GM19035 (cell line): Measurements from ENCODE around the gene FOXP1.

ENCODE experiments used
- ATAC-seq: cut with Tn5 transposase; IDR thresholded peaks from one replicate; pipeline ENCODE4 v1.9.1; 2021; ENCODE audit not compliant: unreplicated experiment

Gene FOXP1

DNA sequence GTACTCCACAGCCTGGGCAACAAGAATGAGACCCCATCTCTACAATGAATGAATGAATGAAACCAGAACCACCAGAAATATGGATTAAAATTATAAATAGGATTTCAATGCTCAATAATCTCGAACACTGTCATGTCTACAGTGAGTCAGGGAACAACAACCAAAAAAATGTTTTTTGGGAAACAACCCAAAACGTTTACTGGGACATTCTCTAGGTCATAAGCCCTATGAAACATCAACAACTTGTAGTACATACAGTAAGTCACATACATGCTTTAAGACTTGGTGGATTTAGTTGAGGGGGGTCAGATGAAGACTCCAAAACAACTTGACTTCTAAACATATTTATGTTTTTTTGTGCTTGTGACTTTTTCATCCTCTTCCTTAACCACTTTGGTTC is 511.2 kb downstream of the FOXP1 start:
- no peak for ATAC-seq

DNA sequence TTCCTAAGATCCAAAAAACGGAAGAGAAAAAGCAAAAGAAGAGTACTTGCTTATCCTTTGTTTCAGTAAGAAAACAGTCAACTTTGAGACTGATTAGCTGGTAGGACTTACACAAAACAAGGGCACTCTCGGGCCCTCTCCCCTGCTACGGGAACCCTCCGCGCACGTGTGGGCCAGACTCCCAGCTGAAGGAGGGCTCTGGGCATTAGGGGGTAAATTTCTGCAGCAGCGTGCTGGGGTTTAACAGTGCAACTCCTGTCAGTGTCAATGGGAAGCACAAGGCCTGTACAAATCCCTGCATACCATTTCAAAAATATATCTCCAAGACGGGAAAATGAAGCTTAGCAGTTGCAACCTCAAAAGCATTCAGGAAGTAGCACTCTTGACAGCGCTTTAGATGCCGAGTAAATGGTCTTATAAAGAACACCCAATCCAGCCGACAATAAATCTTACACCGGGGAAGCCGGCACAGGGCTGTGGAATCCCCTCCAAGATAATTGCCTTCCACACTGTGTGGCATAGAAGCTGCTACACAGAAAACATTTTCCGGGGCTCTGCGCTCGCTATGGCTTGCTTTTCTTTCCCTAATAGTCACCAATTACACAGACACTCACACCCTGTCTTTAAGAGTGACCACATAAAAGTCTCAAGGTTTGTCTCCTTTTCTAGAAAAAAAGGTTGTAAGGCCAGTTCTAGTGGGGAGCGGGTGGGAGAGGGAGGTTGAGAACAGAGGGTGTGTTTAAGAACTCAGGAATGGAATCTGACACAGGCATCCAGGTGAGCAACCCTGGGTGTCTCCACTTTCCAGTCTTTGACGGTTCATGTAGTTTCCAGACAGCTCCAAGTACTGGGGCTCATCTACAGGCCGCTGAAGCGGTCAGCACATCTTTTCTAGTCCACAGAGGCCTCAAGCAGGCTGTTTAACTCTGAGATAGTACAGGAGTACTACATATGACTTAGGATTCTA is 512.7 kb downstream of the FOXP1 start:
- ATAC-seq, result no peak

DNA sequence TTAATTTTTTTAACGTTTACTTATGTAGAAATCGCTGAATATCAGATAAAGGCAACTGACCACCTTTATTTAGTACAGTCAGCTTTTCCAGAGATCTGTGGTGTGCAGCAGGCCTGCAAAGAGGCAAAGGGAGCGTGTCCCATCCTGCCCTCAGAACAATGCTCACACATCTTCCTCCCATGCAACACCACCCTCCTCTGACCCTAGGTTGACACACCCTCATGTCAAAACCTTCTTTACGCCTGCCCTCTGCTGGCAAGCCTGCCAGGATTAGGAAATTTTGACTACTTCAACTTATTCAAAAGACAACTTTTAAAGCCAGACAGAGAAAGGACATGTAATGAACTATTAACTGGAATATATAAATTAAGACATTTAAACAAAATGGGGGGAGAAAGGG is 513.7 kb downstream of the FOXP1 start:
- ATAC-seq, result no peak

DNA sequence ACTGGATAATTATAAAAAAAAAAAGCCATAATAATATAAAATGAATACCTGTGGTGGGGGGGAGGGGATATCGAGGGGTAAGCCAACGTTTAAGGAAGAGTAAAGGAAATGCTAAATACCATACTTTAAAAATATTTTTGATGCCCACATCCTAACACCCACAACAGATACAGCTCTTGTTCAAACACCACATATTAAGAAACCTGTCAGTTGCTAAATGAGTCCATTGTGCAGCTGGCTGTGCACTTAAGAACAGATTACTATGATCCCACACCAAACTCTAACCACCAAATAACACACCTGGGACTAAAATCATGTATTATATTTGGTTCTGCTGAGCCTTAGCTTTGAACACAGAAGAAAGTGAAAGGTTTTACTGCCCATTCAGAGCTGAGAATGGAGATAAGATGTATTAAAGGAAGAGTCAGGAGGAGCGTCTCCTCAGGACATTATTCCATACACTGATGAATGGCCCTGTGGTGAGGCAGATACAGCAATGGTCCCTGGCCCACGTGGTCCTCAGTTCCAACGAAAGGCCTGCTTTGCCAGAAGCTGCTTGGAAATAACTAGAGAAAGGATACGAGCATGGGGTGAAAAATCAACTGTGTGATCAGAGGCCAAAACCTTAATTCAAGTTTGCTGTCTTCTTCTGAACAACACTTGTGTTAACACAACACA is 515.4 kb downstream of the FOXP1 start:
- ATAC-seq, result no peak

DNA sequence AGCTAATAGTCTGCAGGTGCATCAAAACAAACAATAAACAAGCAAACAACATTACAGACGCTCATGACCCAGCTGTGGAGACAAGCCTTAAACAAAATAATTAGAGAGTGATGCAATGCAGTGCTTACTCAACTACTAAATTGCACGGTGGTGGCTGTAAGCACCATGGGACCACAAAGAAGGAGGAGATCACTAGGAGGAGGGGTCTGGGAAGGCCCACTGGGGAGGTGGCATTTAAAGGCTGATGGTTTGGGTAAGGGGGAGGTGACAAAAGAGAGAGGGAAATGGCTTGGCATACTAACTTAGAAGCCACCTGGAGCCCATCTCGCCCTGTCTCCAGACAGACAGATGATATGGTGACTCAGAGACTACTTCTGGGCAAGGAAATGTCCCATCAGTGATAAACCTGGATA is 516.7 kb downstream of the FOXP1 start:
- no peak for ATAC-seq

DNA sequence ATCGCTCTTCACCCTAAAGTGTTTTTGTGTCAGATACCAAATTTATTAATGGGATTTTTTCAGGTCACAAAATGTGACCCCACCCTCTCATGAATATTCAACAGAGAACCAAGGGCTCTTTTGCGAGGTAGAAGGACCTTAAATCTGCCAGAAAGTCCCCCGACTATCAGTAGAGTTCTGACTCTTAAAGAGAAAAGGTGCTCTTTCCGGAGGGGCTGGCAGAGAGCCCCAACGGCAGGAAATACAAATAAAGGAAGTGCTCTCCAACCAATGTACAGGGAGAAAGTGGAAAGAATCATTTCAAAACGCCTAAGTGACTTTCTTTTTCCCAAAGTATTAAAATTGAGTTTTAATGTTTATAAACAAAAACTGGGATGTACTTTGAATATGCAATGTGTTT is 517.2 kb downstream of the FOXP1 start:
- no peak for ATAC-seq

DNA sequence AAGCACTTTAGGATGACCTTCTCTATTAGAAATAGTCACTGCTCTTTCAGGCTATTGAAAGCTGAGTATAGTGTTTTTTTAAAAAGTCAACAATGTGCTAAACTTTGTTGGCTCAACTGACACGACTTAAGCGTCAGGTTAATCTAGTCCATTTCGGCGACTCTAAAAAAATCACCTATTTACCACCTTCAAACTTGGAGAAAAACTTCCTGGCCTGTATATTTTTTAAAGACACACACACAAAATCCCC is 517.8 kb downstream of the FOXP1 start:
- no peak for ATAC-seq

DNA sequence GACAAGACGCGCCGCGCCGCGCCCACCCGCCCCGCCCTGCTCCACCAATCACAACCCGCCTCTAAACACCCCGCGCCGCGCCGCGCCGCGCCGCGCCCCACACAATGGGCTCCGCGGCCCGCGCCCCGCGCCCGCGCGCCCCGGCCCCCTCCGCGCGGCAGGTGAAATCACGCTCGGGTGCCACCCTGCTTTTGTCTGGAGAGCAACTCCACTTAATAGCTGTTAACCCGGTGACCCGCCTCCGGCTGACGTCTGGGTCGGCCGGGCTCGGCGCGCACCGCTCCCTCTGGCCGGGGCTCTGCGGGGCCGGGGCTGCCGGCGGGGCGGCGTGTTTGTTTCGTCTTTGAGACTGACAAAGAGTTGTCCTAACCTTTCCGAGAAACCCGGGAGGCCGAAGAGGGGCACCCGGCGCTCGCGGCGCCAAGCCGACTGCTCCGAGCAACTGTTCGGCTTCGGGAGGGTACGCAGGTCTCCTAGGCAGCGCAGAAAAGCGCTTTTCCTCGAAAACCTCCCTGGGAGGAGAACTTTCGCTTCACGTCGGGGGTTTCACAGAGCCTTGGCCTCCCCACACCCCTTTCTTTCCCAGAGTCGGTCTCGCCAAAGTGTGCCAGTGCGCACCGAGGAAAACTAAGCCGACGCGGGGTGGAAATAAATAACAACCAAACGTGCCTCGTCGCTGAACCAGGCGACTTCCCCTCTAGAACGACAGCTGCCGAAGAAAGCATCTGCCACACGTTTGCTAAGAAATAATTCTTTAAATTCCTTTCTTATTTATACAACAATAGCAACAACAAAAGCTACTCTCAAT is 518.4 kb downstream of the FOXP1 start:
- peak; percentile 39 for ATAC-seq

DNA sequence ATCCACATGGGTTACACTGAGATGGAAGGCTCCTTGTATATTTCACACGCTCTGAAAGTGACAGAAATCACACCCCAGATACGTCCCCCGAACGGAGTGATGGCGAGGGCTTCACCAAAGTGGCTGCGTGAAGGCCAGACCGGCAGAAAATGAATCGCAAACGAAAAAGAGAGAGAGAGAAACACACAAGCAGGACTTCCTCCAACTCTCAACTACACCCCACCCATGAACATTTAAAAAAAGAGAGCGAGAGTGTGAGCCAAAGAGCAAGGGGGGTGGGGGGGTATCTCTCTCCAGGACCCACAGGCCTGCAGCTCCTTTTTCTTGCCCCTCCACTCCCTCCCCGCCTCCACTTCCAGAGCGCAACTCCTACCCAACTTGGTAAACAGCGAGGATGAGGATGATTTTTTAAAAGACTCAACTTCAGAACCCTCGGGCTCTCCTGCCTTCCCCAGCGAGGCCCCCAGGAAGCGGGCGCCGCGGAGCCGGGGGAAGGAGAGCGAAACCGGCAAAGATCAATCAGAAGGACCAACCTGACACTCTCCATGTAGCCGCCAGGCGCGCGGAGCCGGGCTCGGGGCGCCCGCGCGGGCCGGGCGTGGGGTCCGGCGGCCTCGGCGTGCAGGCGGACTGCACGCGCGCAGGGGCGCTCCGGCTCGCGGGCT is 519.1 kb downstream of the FOXP1 start:
- peak; percentile 19 for ATAC-seq

DNA sequence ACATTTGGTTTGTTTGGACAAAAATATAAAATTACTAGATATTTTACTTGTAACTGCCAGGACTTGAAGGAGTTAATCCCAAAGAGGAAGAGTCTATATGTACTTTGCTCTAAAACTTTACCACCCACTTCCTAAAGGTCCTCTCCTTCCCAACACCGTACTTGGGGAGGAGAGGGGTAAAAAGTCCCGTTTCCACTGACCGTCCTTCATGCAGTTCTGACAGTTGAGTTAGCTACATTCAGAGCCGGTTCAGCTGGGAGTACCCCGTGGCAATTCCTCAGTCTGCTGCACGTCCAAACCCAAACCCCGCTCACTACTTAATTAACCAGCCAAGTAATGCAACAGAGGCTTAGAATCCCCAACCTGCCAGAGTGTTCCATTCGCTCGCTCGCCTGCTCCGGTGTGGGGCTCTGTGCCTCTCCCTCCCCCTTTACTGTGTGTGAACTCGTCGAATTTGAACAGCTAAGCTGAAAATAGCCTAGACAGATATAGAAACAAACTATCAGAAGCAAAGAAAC is 519.7 kb downstream of the FOXP1 start:
- ATAC-seq, result peak; percentile 38

DNA sequence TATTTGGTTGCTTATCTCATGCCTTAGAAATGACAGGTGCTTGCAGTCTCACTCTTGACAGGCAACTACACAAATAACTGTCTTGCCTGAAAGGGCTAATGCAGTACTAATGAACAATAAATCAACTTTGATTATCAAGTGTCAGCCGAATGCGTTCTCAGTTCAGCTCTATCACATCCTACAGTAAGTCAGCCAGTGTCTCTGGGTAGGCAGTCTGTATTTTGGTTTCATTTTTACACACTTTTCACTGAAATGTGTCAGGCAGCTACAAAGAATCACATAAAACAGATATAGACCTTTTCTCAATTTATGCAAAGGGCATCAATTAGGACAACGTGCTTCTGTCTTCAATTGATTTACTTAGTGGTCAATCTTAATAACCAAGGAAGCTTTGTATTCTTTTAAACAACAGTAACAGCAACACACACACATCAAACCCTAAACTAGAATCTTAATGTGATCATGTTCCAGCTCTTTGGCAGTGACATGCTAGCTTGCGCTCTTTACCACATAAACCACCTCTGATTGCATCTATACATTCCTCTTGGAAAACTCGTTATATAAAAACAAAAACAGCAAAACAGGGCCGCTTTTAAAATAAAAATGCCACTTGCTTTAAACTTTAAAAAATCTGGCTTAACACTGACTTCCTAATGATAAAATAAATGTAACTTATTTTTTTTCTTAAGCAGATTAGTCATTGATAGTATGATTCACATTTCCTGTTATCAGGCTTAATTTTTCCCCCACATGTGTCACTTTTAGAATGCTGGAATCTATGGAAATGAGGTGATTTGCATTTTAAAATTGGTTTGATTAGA is 520.4 kb downstream of the FOXP1 start:
- ATAC-seq, result no peak

DNA sequence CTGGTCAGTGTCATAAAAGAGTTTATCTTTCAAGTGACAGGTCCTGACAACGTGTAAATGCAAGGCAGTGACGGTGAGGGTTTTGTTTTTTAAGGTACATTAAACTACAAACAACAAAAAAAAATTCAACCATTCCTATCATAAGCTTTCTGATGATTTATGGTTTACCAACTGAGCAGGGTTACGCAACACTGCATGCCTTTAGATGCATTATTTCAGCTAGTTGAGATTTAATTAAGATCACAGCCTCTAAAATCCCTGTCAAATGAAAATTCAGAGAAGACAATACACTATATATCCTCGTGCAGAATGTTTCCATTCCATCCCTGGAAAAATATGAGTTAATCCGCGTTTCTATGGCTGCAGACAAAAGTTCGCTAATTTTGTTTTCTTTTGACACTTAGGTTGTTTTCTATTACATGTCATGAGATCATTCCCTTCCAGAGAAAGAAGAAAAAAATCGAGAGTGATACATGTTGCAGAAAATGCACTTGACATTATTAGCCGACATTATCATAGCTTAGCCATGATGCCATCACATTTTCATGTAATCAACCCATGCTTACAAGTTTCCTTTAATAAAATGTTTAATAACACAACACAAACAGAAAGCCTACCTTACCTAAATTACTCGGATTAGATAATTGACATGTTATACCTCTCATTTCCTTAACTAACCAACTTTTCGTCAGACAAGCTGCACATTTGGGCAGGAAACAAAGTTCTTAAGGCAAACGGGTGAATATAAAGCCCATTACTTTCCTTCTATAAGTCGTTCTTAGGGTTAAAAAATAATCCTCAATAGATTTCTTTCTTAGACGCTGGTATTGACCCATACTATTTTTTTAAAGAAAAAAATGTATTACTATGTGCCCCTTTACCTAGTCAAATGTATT is 521.2 kb downstream of the FOXP1 start:
- ATAC-seq, result no peak

DNA sequence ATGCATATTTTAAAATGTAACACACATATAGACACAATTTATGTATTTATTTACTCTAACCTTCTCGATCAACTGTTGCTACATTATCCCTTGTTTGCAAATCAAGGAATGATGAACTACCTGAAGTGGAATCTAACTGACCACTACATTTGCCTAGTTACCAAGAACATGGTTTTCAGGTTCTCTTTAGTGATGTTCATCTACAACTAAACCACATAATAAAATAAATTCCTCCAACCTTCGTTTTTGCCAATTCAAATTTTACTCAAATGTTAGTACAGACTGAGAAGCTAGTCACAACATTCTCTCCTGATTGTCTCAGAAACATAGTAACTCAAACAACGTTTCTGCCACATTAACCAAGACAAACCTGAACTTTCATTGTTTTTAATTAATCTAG is 521.9 kb downstream of the FOXP1 start:
- no peak for ATAC-seq

DNA sequence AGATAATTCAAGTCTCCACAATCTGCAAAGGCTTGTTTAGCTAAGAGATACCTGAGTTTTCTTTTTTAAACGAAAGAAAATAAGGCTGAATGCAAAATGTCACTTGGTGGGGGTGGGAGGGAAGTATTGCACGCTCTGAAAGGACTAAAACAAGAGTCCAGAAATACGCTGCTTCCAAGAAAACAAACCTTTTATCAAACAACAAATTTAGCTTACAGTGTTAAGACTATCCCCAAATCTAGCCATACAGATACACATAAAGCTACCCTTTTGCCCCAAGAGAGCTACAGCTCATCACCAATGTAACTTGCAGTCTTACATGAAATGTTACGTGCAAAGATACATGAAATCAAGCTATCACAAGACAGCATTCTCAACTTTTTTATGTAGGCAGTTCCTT is 522.5 kb downstream of the FOXP1 start:
- ATAC-seq, result no peak

DNA sequence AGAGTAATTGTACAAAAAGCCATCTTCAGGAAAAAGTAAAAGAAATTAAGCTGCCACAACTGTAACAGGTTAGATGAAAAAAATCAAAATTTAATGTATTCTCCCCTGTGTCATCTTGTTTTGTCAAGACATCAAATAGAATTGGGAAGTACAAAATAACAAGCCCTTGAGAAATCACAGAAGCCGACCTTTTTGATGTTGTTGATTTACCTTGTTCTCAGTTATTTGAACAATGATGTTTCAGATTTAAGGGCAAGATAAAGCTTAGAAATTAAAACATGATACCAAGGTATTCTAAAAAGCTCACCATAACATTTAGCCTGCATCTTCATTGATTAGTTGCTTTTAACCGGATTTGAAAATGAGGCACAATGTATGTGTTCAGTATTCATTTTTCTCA is 523.0 kb downstream of the FOXP1 start:
- no peak for ATAC-seq

DNA sequence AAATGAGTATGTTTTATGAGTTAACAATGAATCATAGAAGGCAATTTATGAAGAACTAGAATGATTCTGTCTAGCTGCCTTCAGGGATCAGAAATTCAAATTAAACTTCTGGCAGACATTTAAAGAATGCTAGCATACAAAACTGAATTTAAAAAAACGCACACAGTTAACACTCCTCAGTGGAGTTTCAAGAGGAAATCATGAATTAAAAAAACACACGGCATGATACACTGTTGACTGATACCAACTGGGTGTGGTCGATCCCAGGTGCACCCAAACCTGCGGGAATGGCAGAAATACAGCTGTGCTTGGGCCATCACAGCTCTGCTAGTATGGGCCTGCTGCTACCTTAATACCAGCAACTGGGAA is 526.0 kb downstream of the FOXP1 start:
- ATAC-seq, result no peak

DNA sequence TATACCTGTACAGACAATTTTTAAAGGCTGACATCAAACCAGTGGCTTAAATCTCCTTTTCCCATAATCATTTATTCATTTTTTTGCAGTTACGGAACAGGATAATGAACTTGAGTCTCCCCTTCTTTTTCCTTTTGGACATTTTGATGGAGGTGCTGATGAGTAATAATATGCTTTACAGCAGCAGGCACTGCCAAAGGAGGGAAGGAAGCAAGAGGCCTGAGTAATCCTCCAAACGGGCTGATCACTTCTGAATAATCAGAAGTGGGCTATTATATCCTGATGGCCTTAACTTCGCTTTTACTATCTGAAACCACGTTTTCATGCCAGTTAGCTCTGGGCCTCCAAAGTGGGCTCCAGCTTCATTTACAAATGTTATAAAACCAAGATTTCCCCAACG is 527.2 kb downstream of the FOXP1 start:
- no peak for ATAC-seq

DNA sequence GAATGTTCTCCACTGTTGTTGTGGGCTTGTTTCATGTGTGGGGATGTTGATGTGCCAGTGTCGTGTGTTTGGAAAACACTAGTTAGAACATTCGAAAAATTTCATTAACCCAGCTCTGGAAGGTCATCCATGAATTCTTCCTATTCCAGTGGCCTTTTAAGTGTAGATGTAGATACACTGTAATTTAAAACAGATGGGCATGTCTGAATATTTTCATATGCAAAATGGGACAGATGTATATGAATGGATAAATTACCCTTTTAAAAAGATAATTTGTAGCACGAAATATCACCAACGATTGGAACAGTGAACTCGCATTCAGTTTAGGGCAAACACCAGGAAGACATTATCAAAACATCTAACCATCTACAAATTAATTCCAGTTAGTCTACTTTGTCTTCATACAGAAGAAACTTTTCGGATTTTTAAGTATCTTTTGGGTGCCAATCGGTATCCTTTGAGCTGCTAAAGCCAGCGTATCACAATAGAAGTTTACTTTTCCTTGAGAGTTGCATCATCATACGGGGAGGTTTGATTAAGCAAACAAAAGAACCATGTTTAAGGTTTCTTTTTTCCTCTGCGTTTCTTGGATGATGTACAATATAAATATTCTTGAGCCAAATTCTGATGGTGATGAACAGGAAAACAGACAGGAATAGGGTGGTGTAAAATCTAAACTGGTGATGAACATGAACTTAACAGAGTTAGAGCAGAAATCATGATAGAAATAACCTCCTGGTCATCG is 528.1 kb downstream of the FOXP1 start:
- no peak for ATAC-seq

DNA sequence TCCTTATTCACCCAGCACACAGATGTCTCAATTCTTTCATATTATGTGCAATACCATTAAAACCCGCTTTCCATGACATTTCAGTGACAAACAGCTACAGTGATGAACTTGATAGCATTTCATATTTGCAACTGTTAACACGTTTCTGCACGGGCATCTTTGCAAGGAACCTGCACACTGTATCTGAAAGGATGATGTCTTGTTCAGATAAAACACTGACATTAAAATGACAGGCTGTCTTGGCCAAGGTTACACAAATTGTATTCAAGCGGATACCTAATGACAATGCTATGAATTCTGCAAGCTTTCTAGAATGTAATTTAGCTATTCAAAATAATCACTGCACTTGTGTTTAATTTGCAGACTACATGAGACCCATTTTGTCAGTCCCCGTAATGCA is 529.2 kb downstream of the FOXP1 start:
- no peak for ATAC-seq
